CD4-positive, alpha-beta memory T cell (primary cell): Measurements from ENCODE around the gene ITGAE. TPM values are rescaled to one million over a fixed set of nuclear protein-coding genes. Genes with fewer than 3 reads are reported as not detected.

Source experiments
- CTCF ChIA-PET: fragments of 350-600 bp; sonication (Branson Sonifier 250); formaldehyde crosslinking; loops from one replicate; lab custom pipeline; 2021; ENCODE audit warnings: inconsistent platforms; ENCODE audit not compliant: partially characterized antibody; lab: Charles Lee
- POLR2A ChIA-PET: fragments of 350-600 bp; sonication (Branson Sonifier 250); formaldehyde crosslinking; loops from one replicate; lab custom pipeline; 2021; ENCODE audit not compliant: partially characterized antibody; lab: Charles Lee
- DNase-seq, 5 donors: peaks; one replicate each; pipeline versions ENCODE4 v3.0.0 to v3.0.0-alpha.2; 2020 to 2022; ENCODE audit warnings: mixed read lengths in 1 of 5
- H3K27ac ChIP-seq: one replicate; pipeline ENCODE4 v1.7.0; 2013; ENCODE audit warnings: low read depth, low read length
- H3K27me3 ChIP-seq: 2 replicates; pipeline ENCODE4 v1.7.0; 2013; ENCODE audit warnings: mild to moderate bottlenecking, low read length, moderate library complexity; ENCODE audit not compliant: insufficient read depth
- H3K36me3 ChIP-seq: 2 replicates; pipeline ENCODE4 v1.7.0; 2013; ENCODE audit warnings: mild to moderate bottlenecking, low read length, moderate library complexity; ENCODE audit not compliant: insufficient read depth
- H3K4me1 ChIP-seq: 2 replicates; pipeline ENCODE4 v1.7.0; 2013; ENCODE audit warnings: mild to moderate bottlenecking, low read length, moderate library complexity; ENCODE audit not compliant: insufficient read depth
- H3K4me3 ChIP-seq, 2 donors: one replicate each; pipeline ENCODE4 v1.7.0; 2013; ENCODE audit warnings: low read length in 2 of 2, mild to moderate bottlenecking in 1 of 2
- H3K9me3 ChIP-seq, 2 donors: one replicate each; pipeline ENCODE4 v1.7.0; 2013; ENCODE audit warnings: low read length in 2 of 2, control low read depth in 1 of 2; ENCODE audit not compliant: control insufficient read depth in 1 of 2
- H3K27ac Mint-ChIP-seq, 7 donors: one replicate each; pipeline ENCODE4 v1.8.0; 2020 to 2021; ENCODE audit warnings: mixed read lengths in 7 of 7, mild to moderate bottlenecking in 6 of 7, inconsistent platforms in 3 of 7, moderate library complexity in 3 of 7
- H3K27me3 Mint-ChIP-seq, 2 donors: one replicate each; pipeline ENCODE4 v1.8.0; 2020 to 2021; ENCODE audit warnings: mixed read lengths in 2 of 2
- H3K36me3 Mint-ChIP-seq, 2 donors: one replicate each; pipeline ENCODE4 v1.8.0; 2020 to 2021; ENCODE audit warnings: mixed read lengths in 2 of 2, inconsistent platforms in 1 of 2, mild to moderate bottlenecking in 1 of 2
- H3K4me1 Mint-ChIP-seq, 4 donors: one replicate each; pipeline ENCODE4 v1.8.0; 2020 to 2021; ENCODE audit warnings: mixed read lengths in 4 of 4, mild to moderate bottlenecking in 1 of 4
- H3K4me3 Mint-ChIP-seq, 8 donors: one replicate each; pipeline ENCODE4 v1.8.0; 2020 to 2021; ENCODE audit warnings: mixed read lengths in 8 of 8, mild to moderate bottlenecking in 7 of 8, moderate library complexity in 6 of 8, inconsistent platforms in 3 of 8
- H3K9me3 Mint-ChIP-seq, 8 donors: one replicate each; pipeline ENCODE4 v1.8.0; 2020 to 2021; ENCODE audit warnings: mixed read lengths in 8 of 8, mild to moderate bottlenecking in 5 of 8, inconsistent platforms in 3 of 8, moderate library complexity in 1 of 8
- intact Hi-C: fragments of 100-400 bp; cut with micrococcal nuclease; formaldehyde crosslinking; loops from one replicate; pipeline ENCODE4 v1.15.1; 2023
- polyA plus RNA-seq, 2 donors: library from polyadenylated mRNA; unstranded; fragments of 300-500 nt; fragmentation: Illumina TruSeq; gene quantifications; one replicate each; pipeline ENCODE4 v1.2.3, GENCODE V29; 2021
- total RNA-seq, 2 experiments: library from RNA; stranded (reverse); gene quantifications; one replicate each; pipeline ENCODE4 v1.2.3, GENCODE V29; 2021

Gene ITGAE
- total and polyA plus RNA-seq, 4 experiments from 2014 or later: 17.2 to 43.6 (median 27.7) TPM

DNA sequence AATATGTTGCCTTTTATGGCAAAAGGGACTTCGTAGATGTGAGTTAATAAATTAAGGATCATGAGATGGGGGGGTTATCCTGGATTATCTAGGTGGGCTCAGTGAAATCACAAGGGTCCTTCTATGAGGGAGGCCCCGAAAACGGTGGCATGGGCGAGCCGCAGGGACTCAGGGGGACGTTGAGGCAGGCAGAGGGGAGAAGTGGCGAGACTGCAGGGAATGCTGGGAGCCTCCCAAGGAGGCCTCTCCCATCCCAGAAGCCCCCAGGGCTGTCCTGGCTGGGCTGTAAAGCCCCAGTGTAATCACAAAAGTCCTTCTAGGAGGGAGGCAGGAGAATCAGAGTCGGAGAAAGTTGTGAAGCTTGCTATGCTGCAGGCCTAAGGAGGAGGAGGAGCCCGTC, 35.0 kb downstream of the ITGAE start:
- H3K4me1 ChIP-seq: peaks cover 63% of the 10 kb centered on the region
- Mint-ChIP-seq H3K27me3 (no peaks in the 10 kb centered on the region), H3K4me1 (peaks cover 31 to 66% (median 46%) of the 10 kb centered on the region in 4 donors), H3K27ac (peak overlapping the region; percentile 89 to 97 (median 96)), H3K9me3 (peaks cover 0 to 2% (median 0%) of the 10 kb centered on the region in 8 donors), H3K4me3 (peak overlapping the region in 7 of 8 donors; percentile 62 to 86 (median 80)), H3K36me3 (no peaks in the 10 kb centered on the region)
- H3K36me3 ChIP-seq: no peaks in the 10 kb centered on the region
- intact Hi-C loops: loop anchor here (1.0 kb wide), 1 partner anchor 15 kb away; no protein-coding TSS in a partner anchor
- no peak overlapping the region for H3K4me3 ChIP-seq
- H3K27me3 ChIP-seq: no peaks in the 10 kb centered on the region
- POLR2A ChIA-PET: interaction anchor here (0.7 to 2.5 kb wide), 3 partner anchors 15 to 28 kb away, joined by 3 to 8 read pairs (median 3); no protein-coding TSS in a partner anchor
- CTCF ChIA-PET: interaction anchor here (0.7 to 6.0 kb wide), 2 partner anchors 26 to 28 kb away, joined by 3 to 28 read pairs; no protein-coding TSS in a partner anchor
- peak overlapping the region; percentile 42 for H3K27ac ChIP-seq
- DNase-seq: no peak
- H3K9me3 ChIP-seq: no peaks in the 10 kb centered on the region

DNA sequence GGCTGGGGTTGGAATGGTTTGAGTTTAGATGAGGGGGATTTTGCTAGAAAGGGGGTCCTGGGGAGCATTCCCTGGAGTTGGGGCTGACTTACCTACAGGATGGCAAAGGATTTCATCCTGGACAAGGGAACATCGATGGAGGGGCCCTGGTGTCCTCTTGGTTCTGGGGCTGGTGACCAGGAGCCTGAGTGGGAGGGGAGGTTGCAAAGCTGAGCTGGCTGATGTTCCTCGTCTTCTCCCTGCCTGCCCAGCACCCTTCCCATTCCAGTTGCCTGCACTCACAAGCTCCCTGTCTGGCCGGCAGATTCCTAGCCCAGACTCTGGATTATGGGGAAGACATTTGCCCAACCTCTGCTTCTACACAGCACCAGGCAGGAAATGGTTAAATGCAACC, 37.2 kb downstream of the ITGAE start:
- no peak for DNase-seq
- H3K27me3 ChIP-seq: no peaks in the 10 kb centered on the region
- peak overlapping the region in 1 of 2 donors; percentile 13 for H3K4me3 ChIP-seq
- peaks cover 54% of the 10 kb centered on the region for H3K4me1 ChIP-seq
- intact Hi-C loops: no loop called here
- H3K36me3 Mint-ChIP-seq: no peaks in the 10 kb centered on the region
- peak overlapping the region; percentile 30 for H3K27ac ChIP-seq
- peak overlapping the region; percentile 82 to 97 (median 89) for H3K27ac Mint-ChIP-seq
- ChIA-PET POLR2A (interaction anchor here (2.5 to 2.6 kb wide), 2 partner anchors 8 to 13 kb away, joined by 8 to 19 read pairs; no protein-coding TSS in a partner anchor), CTCF (interaction anchor here (1.5 to 2.4 kb wide), 2 partner anchors 25 to 27 kb away, joined by 3 to 14 read pairs; no protein-coding TSS in a partner anchor)
- H3K27me3 Mint-ChIP-seq: peaks cover 0 to 1% of the 10 kb centered on the region in 2 donors
- H3K36me3 ChIP-seq: no peaks in the 10 kb centered on the region
- peak overlapping the region; percentile 57 to 94 (median 78) for H3K4me3 Mint-ChIP-seq
- H3K4me1 Mint-ChIP-seq: peaks cover 29 to 67% (median 44%) of the 10 kb centered on the region in 4 donors
- no peaks in the 10 kb centered on the region for H3K9me3 ChIP-seq
- peaks cover 0 to 4% (median under 1%) of the 10 kb centered on the region in 8 donors for H3K9me3 Mint-ChIP-seq

DNA sequence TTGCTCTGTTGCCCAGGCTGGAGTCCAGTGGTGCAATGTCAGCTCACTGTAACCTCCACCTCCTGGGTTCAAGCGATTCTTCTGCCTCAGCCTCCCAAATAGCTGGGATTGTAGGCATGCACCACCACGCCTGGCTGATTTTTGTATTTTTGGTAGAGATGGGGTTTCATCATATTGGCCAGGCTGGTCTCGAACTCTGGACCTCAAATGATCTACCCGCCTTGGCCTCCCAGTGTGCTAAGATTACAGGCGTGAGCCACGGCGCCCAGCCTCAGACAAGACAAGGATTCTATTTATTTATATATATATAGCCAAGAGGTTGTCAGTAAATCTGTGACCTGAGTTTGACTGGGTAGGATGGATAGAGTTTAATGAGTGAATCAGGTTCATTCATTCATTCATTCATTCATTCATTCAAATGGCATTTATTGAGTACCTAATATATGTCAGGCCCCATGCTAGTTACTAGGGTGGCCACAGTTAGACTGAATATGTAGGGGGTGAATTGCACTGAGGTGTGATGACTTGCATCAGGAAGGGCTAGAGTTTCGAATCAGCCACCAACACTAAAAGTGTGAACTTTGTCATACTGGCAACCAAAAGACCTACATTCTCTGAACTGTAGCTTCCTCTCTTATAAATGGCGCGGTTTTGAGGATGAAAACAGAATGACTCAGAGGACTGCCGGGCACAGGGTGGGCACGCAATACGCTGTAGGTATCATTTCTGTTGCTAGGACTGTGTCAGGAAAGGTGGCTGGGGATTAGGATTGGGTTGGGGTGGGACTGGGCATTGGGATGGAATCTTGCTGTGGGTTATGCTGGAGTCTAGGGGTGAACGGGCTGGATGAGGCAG, 37.8 kb downstream of the ITGAE start:
- H3K36me3 ChIP-seq: no peaks in the 10 kb centered on the region
- H3K9me3 ChIP-seq: no peaks in the 10 kb centered on the region
- H3K4me1 Mint-ChIP-seq: peaks cover 24 to 61% (median 39%) of the 10 kb centered on the region in 4 donors
- H3K4me1 ChIP-seq: peaks cover 50% of the 10 kb centered on the region
- H3K27ac ChIP-seq: peak overlapping the region; percentile 30
- no peaks in the 10 kb centered on the region for H3K27me3 ChIP-seq
- peak overlapping the region; percentile 57 to 94 (median 78) for H3K4me3 Mint-ChIP-seq
- H3K9me3 Mint-ChIP-seq: peaks cover 0 to 4% (median under 1%) of the 10 kb centered on the region in 8 donors
- ChIA-PET POLR2A (interaction anchor here (2.5 to 2.6 kb wide), 2 partner anchors 8 to 12 kb away, joined by 8 to 19 read pairs; no protein-coding TSS in a partner anchor), CTCF (interaction anchor here (1.5 to 2.4 kb wide), 3 partner anchors 24 to 65 kb away, joined by 3 to 14 read pairs (median 5); no protein-coding TSS in a partner anchor)
- peaks cover 0 to 1% of the 10 kb centered on the region in 2 donors for H3K27me3 Mint-ChIP-seq
- H3K4me3 ChIP-seq: no peak overlapping the region
- peak overlapping the region; percentile 77 to 97 (median 89) for H3K27ac Mint-ChIP-seq
- no peaks in the 10 kb centered on the region for H3K36me3 Mint-ChIP-seq
- peak in 2 of 5 donors; percentile 35 to 61 for DNase-seq
- intact Hi-C loops: no loop called here

DNA sequence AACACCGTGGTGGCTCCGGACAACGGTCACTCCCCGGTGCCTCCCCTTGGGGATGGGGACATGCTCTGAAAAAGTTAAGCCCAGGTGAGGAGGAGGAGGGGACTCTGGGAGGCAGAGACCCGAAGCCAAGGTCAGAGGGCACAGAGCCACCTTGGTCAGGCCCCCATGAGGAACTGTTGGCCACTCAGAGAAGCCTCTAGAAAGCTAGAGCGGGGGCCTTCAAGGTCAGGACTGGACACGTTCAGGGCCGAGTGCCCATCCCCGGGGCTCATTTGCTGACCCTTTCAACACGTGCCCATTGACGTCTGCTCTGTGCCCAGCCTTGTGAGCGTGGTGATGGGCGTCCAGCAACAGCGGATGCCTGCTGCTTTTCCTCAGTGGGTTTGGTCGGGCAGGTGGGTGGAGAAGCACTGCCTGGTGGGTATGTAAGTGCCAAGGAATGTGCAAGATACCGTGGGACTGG, 39.0 kb downstream of the ITGAE start:
- H3K36me3 ChIP-seq: no peaks in the 10 kb centered on the region
- no peak overlapping the region for H3K4me3 ChIP-seq
- peak overlapping the region in 2 of 7 donors; percentile 15 to 17 for H3K27ac Mint-ChIP-seq
- H3K27me3 Mint-ChIP-seq: peaks cover 0 to 1% of the 10 kb centered on the region in 2 donors
- peaks cover 22 to 62% (median 34%) of the 10 kb centered on the region in 4 donors for H3K4me1 Mint-ChIP-seq
- POLR2A ChIA-PET: no interaction called here
- CTCF ChIA-PET: interaction anchor here (2.0 to 2.4 kb wide), 2 partner anchors 23 to 66 kb away, joined by 5 to 14 read pairs; no protein-coding TSS in a partner anchor
- peaks cover 43% of the 10 kb centered on the region for H3K4me1 ChIP-seq
- peaks cover 0 to 4% (median 0%) of the 10 kb centered on the region in 8 donors for H3K9me3 Mint-ChIP-seq
- no peaks in the 10 kb centered on the region for H3K36me3 Mint-ChIP-seq
- DNase-seq: no peak
- H3K27ac ChIP-seq: no peak overlapping the region
- intact Hi-C loops: no loop called here
- no peaks in the 10 kb centered on the region for H3K27me3 ChIP-seq
- H3K9me3 ChIP-seq: no peaks in the 10 kb centered on the region
- peak overlapping the region in 1 of 8 donors; percentile 16 for H3K4me3 Mint-ChIP-seq

DNA sequence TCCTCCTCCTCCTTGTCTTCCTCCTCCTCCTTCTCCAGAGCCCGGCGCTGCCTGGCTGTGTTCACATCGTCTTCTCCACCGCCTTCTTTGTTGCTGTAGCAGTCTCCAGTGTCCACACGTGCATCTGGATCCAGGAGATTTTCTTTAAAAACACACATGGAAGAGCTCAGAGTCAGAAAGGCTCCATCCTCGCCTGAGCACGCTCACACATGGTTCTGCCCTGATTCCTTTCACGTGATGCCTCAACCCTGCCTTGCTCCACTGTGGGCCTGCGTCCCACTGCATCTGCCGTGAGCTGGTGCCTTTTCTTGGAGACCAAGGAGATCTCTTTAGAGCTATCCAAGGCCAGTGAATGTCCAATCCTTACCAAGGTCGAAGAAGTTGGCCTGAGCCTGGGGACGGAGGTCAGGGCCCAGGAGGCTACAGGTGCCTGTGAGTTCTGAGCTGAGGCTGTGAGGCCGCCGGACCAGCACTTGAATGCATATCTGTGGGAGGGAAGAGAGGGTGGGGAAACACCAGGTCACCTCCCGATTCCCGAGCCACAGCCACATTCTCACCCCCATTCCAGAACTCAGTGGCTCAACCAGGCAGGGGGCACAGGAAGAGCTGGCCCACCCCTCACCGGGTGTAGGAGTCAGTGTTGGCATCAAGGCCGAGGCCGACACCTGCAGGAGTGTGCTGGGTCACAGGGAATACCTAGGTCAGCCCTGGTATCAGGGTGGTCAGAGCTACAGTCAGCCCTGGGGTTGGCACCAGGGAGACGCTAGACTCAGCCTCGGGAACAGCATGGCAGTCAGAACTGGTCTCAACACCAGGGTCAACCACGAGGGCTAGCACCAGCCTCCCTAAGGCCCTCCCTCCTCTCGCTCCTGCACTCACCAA, 39.7 kb downstream of the ITGAE start:
- Mint-ChIP-seq H3K27me3 (peaks cover 0 to 1% of the 10 kb centered on the region in 2 donors), H3K36me3 (no peaks in the 10 kb centered on the region), H3K9me3 (peaks cover 0 to 3% (median 0%) of the 10 kb centered on the region in 8 donors), H3K4me3 (no peak overlapping the region), H3K27ac (no peak overlapping the region), H3K4me1 (peaks cover 18 to 56% (median 29%) of the 10 kb centered on the region in 4 donors)
- no peak for DNase-seq
- POLR2A ChIA-PET: interaction anchor here (1.3 kb wide), 1 partner anchor 85 kb away, joined by 3 read pairs; no protein-coding TSS in a partner anchor
- Histone ChIP-seq H3K27ac (no peak overlapping the region), H3K4me1 (peaks cover 36% of the 10 kb centered on the region), H3K9me3 (no peaks in the 10 kb centered on the region), H3K36me3 (no peaks in the 10 kb centered on the region), H3K27me3 (no peaks in the 10 kb centered on the region), H3K4me3 (no peak overlapping the region)
- intact Hi-C loops: no loop called here
- CTCF ChIA-PET: interaction anchor here (0.8 to 2.0 kb wide), 3 partner anchors 9 to 67 kb away, joined by 3 to 6 read pairs (median 5); no protein-coding TSS in a partner anchor

DNA sequence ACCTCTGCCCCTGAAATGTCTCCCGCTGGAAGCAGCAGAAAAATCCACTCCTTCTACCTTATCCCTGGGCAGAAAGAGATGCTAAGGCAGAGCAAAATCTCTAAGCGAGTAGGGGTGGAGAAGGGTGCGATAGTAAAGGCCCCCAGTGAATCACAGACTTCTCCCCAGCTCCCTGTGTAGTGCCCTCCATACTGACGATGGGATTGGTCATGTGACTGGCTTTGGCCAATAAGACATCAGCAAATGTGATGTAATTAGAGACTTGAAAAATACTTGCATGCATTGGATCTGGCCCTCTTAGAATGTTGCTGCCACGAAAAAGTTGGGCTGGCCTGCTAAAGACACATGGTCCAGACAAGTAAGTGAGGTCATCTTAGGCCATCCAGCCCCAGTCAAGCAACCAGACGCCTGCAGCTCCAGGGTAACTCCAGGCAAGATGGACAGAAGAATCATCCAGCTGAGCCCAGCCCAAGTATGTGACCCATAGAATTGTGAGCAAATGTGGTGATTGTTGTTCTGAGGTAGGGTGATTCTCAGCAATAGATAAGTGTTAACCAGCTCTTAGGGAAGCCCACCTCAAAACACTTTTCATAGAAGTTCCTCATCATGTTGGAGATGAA, 41.3 kb downstream of the ITGAE start:
- H3K4me3 ChIP-seq: no peak overlapping the region
- H3K36me3 Mint-ChIP-seq: no peaks in the 10 kb centered on the region
- ChIA-PET CTCF (interaction anchor here (0.9 kb wide), 1 partner anchor 22 kb away, joined by 3 read pairs; no protein-coding TSS in a partner anchor), POLR2A (no interaction called here)
- peaks cover 0 to 1% of the 10 kb centered on the region in 2 donors for H3K27me3 Mint-ChIP-seq
- H3K36me3 ChIP-seq: no peaks in the 10 kb centered on the region
- no peak for DNase-seq
- no peaks in the 10 kb centered on the region for H3K27me3 ChIP-seq
- H3K27ac Mint-ChIP-seq: peak overlapping the region in 4 of 7 donors; percentile 1 to 75 (median 32)
- peaks cover 28% of the 10 kb centered on the region for H3K4me1 ChIP-seq
- no peak overlapping the region for H3K27ac ChIP-seq
- H3K9me3 ChIP-seq: no peaks in the 10 kb centered on the region
- peaks cover 0 to 3% (median 0%) of the 10 kb centered on the region in 8 donors for H3K9me3 Mint-ChIP-seq
- intact Hi-C loops: no loop called here
- peaks cover 9 to 45% (median 21%) of the 10 kb centered on the region in 4 donors for H3K4me1 Mint-ChIP-seq
- H3K4me3 Mint-ChIP-seq: no peak overlapping the region
